ENCODE measurements around the gene CD72.

The CD72 gene

GRCh38 chr9:35657546-35658136 is 39.4 kb upstream of the CD72 start, which contains the start of gene RMRP (continued):
- peak; percentile 80 for TF ChIP-seq INSM2 (tag by site-specific recombination; IDR thresholded peaks at IDR 0.05)
- TF ChIP-seq ZBTB26 (tag by site-specific recombination; optimal IDR thresholded peaks at IDR 0.05) = peak; percentile 95
- peak; percentile 43; the same call in 1 of the 2 replicates for TF ChIP-seq ZNF184 (tag by site-specific recombination; IDR thresholded peaks at IDR 0.05)
- peak; percentile 69; the same call in 1 of the 2 replicates for TF ChIP-seq ZBTB48 (tag by site-specific recombination; IDR thresholded peaks at IDR 0.05)
- TF ChIP-seq ZNF843 (tag by site-specific recombination; IDR thresholded peaks at IDR 0.05) = peak; percentile 70; the same call in 1 of the 2 replicates
- TF ChIP-seq PRDM1 (tag by site-specific recombination; IDR thresholded peaks at IDR 0.05) = peak; percentile 89
- TF ChIP-seq REPIN1 (tag by site-specific recombination; IDR thresholded peaks at IDR 0.05; ENCODE audit: low read depth) = 0 out of 2 replicates have a peak, but pooled peaks have one; percentile 58
- peak; percentile 91 for TF ChIP-seq ZFP37 (tag by site-specific recombination; IDR thresholded peaks at IDR 0.05)
- TF ChIP-seq HIC1 (tag by site-specific recombination; IDR thresholded peaks at IDR 0.05) = peak; percentile 86
- TF ChIP-seq GLI2 (tag by site-specific recombination; IDR thresholded peaks at IDR 0.05; ENCODE audit: borderline replicate concordance, low read depth) = no peak
- peak; percentile 89 for TF ChIP-seq CTCF (tag by site-specific recombination; IDR thresholded peaks at IDR 0.05)
- TF ChIP-seq ZNF112 (tag by site-specific recombination; IDR thresholded peaks at IDR 0.05) = no peak
- TF ChIP-seq ZNF433 (tag by site-specific recombination; IDR thresholded peaks at IDR 0.05; ENCODE audit: low read depth) = no peak
- TF ChIP-seq, protein P1, sequence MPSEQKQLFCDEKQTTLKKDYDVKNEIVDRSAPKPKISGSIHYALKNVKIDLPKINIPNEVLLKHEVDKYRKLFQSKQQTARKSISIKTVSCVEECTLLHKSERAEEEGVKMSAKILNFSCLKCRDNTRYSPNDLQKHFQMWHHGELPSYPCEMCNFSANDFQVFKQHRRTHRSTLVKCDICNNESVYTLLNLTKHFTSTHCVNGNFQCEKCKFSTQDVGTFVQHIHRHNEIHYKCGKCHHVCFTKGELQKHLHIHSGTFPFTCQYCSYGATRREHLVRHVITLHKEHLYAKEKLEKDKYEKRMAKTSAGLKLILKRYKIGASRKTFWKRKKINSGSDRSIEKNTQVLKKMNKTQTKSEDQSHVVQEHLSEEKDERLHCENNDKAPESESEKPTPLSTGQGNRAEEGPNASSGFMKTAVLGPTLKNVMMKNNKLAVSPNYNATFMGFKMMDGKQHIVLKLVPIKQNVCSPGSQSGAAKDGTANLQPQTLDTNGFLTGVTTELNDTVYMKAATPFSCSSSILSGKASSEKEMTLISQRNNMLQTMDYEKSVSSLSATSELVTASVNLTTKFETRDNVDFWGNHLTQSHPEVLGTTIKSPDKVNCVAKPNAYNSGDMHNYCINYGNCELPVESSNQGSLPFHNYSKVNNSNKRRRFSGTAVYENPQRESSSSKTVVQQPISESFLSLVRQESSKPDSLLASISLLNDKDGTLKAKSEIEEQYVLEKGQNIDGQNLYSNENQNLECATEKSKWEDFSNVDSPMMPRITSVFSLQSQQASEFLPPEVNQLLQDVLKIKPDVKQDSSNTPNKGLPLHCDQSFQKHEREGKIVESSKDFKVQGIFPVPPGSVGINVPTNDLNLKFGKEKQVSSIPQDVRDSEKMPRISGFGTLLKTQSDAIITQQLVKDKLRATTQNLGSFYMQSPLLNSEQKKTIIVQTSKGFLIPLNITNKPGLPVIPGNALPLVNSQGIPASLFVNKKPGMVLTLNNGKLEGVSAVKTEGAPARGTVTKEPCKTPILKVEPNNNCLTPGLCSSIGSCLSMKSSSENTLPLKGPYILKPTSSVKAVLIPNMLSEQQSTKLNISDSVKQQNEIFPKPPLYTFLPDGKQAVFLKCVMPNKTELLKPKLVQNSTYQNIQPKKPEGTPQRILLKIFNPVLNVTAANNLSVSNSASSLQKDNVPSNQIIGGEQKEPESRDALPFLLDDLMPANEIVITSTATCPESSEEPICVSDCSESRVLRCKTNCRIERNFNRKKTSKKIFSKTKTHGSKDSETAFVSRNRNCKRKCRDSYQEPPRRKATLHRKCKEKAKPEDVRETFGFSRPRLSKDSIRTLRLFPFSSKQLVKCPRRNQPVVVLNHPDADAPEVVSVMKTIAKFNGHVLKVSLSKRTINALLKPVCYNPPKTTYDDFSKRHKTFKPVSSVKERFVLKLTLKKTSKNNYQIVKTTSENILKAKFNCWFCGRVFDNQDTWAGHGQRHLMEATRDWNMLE (tag by site-specific recombination; conservative IDR thresholded peaks at IDR 0.05; ENCODE audit: low read depth) = no peak
- TF ChIP-seq ZNF214 (tag by site-specific recombination; IDR thresholded peaks at IDR 0.05; ENCODE audit: borderline replicate concordance) = no peak
- TF ChIP-seq, protein P2, sequence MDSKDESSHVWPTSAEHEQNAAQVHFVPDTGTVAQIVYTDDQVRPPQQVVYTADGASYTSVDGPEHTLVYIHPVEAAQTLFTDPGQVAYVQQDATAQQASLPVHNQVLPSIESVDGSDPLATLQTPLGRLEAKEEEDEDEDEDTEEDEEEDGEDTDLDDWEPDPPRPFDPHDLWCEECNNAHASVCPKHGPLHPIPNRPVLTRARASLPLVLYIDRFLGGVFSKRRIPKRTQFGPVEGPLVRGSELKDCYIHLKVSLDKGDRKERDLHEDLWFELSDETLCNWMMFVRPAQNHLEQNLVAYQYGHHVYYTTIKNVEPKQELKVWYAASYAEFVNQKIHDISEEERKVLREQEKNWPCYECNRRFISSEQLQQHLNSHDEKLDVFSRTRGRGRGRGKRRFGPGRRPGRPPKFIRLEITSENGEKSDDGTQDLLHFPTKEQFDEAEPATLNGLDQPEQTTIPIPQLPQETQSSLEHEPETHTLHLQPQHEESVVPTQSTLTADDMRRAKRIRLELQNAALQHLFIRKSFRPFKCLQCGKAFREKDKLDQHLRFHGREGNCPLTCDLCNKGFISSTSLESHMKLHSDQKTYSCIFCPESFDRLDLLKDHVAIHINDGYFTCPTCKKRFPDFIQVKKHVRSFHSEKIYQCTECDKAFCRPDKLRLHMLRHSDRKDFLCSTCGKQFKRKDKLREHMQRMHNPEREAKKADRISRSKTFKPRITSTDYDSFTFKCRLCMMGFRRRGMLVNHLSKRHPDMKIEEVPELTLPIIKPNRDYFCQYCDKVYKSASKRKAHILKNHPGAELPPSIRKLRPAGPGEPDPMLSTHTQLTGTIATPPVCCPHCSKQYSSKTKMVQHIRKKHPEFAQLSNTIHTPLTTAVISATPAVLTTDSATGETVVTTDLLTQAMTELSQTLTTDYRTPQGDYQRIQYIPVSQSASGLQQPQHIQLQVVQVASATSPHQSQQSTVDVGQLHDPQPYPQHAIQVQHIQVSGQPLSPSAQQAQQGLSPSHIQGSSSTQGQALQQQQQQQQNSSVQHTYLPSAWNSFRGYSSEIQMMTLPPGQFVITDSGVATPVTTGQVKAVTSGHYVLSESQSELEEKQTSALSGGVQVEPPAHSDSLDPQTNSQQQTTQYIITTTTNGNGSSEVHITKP (tag by site-specific recombination; IDR thresholded peaks at IDR 0.05) = peak; percentile 62
- no peak for TF ChIP-seq ZNF416 (tag by site-specific recombination; IDR thresholded peaks at IDR 0.05)
- TF ChIP-seq ZNF837 (tag by site-specific recombination; IDR thresholded peaks at IDR 0.05) = no peak
- no peak for TF ChIP-seq ZFP3 (tag by site-specific recombination; IDR thresholded peaks at IDR 0.05; ENCODE audit: low read depth)
- TF ChIP-seq SP7 (tag by site-specific recombination; IDR thresholded peaks at IDR 0.05) = peak; percentile 91
- TF ChIP-seq ZNF311 (tag by site-specific recombination; IDR thresholded peaks at IDR 0.05; ENCODE audit: borderline replicate concordance) = no peak
- no peak for TF ChIP-seq SETDB1 (IDR thresholded peaks at IDR 0.05; ENCODE audit: insufficient read length, low read length)
- no peak for TF ChIP-seq ZNF555 (tag by site-specific recombination; conservative IDR thresholded peaks at IDR 0.05)
- no peak for TF ChIP-seq ZFP41 (tag by site-specific recombination; IDR thresholded peaks at IDR 0.05; ENCODE audit: borderline replicate concordance)

All from HEK293 (cell line).